DOHH2 (cell line): Measurements from ENCODE around the gene NCAM1.

Experiments used
- H3F3A ChIP-seq: fragments of 200-600 bp; sonication (generic), shearing (Covaris generic); 2 replicates; pipeline ENCODE4 v1.6.0; 2016; ENCODE audit warnings: antibody characterized with exemption, mild to moderate bottlenecking; ENCODE audit not compliant: control insufficient read depth, insufficient read depth
- H3K27ac ChIP-seq: fragments of 200-600 bp; sonication (generic); 2 replicates; pipeline ENCODE4 v1.5.1; 2014; ENCODE audit warnings: low read depth, mild to moderate bottlenecking, low read length, moderate library complexity
- H3K27me3 ChIP-seq: fragments of 200-600 bp; sonication (generic); 2 replicates; pipeline ENCODE4 v1.6.1; 2014; ENCODE audit warnings: mild to moderate bottlenecking, low read length, mixed read lengths; ENCODE audit not compliant: control insufficient read depth
- H3K36me3 ChIP-seq: fragments of 200-600 bp; sonication (generic); 2 replicates; pipeline ENCODE4 v1.6.1; 2014; ENCODE audit warnings: mild to moderate bottlenecking, low read length, moderate library complexity, mixed read lengths; ENCODE audit not compliant: control insufficient read depth
- H3K4me1 ChIP-seq: fragments of 200-600 bp; sonication (generic); 2 replicates; pipeline ENCODE4 v1.6.1; 2014; ENCODE audit warnings: mild to moderate bottlenecking, low read length, mixed read lengths; ENCODE audit not compliant: control insufficient read depth
- H3K4me2 ChIP-seq: fragments of 200-600 bp; sonication (generic); 2 replicates; pipeline ENCODE4 v1.6.0; 2014; ENCODE audit warnings: mild to moderate bottlenecking, low read length, moderate library complexity
- H3K4me3 ChIP-seq: fragments of 200-600 bp; sonication (generic); 2 replicates; pipeline ENCODE4 v1.5.1; 2014; ENCODE audit warnings: mild to moderate bottlenecking, low read length, mixed read lengths
- H3K79me2 ChIP-seq: fragments of 200-600 bp; sonication (generic); 2 replicates; pipeline ENCODE4 v1.6.1; 2014; ENCODE audit warnings: mild to moderate bottlenecking, low read length, mixed read lengths; ENCODE audit not compliant: control insufficient read depth
- H3K9me2 ChIP-seq: fragments of 200-600 bp; sonication (generic); replicated peaks from 2 replicates; pipeline ENCODE4 v1.6.1; 2014; ENCODE audit warnings: mild to moderate bottlenecking, low read length, mixed read lengths; ENCODE audit not compliant: control insufficient read depth
- H3K9me3 ChIP-seq: fragments of 200-600 bp; sonication (generic); 2 replicates; pipeline ENCODE4 v1.6.1; 2014; ENCODE audit warnings: antibody characterized with exemption, low read length, mixed read lengths; ENCODE audit not compliant: control insufficient read depth, insufficient read depth
- H4K20me1 ChIP-seq: fragments of 200-600 bp; sonication (generic); 2 replicates; pipeline ENCODE4 v1.6.0; 2014; ENCODE audit warnings: low read depth, mild to moderate bottlenecking, antibody characterized with exemption, low read length, moderate library complexity; ENCODE audit not compliant: control insufficient read depth, insufficient read depth
- EZH2phosphoT487 ChIP-seq: fragments of 200-600 bp; sonication (generic); IDR thresholded peaks from 2 replicates; pipeline ENCODE4 v1.6.1; 2017; ENCODE audit warnings: borderline replicate concordance, mild to moderate bottlenecking, antibody characterized with exemption, low read length, moderate library complexity, mixed read lengths
- TF ChIP-seq, protein P1 (sequence below): fragments of 200-600 bp; sonication (generic); IDR thresholded peaks from one replicate; pipeline ENCODE4 v1.5.1; 2014; ENCODE audit warnings: antibody characterized with exemption, mild to moderate bottlenecking, low read depth, low read length; ENCODE audit not compliant: poor library complexity, severe bottlenecking

Gene NCAM1

DNA sequence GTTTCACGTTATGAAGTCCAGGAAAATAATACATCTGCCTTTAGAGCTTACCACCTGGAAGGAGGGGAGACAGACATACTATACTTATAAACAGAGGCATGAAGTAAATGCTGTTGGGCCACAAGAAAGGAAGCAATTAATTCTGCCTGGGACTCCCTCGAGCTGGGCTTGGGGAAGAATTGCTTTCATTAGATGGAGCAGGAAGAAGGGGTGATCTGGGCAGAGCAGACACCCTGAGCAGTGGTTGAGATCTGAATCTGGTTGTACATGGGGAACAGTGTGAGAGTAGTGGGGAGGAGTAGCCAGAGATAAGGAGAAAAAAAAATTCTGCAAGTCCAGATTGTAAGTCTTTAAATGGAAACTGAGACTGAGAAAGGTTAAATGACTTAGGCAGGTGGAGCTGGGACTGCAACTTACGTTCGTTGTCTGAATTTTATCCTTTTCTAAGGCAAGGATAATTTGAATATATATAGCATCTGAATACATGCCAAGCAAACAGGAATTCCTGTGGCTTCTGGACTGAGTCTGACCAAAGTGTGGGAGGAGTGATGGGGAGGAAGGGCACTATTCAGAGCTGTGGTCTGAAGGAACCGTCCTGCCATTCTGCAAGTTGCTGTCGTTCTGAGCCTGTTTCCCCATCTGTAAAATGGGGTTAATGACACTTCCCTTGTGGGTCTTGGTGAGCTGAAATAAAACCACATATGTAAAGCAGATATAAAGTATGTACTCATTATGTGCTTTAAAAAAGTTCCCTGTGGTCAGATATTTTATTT lies 7.9 kb downstream of the NCAM1 start:
- Histone ChIP-seq H3K9me2 (no peaks in the 10 kb centered on the region), H3K4me3 (no peak overlapping the region), H3F3A (no peaks in the 10 kb centered on the region), H4K20me1 (no peaks in the 10 kb centered on the region), H3K27me3 (no peaks in the 10 kb centered on the region), H3K9me3 (no peaks in the 10 kb centered on the region), H3K79me2 (no peaks in the 10 kb centered on the region), H3K4me1 (no peaks in the 10 kb centered on the region), H3K27ac (no peak overlapping the region), H3K36me3 (no peaks in the 10 kb centered on the region), H3K4me2 (no peak overlapping the region)
- TF ChIP-seq EZH2phosphoT487, result no peak
- TF ChIP-seq, protein P1, sequence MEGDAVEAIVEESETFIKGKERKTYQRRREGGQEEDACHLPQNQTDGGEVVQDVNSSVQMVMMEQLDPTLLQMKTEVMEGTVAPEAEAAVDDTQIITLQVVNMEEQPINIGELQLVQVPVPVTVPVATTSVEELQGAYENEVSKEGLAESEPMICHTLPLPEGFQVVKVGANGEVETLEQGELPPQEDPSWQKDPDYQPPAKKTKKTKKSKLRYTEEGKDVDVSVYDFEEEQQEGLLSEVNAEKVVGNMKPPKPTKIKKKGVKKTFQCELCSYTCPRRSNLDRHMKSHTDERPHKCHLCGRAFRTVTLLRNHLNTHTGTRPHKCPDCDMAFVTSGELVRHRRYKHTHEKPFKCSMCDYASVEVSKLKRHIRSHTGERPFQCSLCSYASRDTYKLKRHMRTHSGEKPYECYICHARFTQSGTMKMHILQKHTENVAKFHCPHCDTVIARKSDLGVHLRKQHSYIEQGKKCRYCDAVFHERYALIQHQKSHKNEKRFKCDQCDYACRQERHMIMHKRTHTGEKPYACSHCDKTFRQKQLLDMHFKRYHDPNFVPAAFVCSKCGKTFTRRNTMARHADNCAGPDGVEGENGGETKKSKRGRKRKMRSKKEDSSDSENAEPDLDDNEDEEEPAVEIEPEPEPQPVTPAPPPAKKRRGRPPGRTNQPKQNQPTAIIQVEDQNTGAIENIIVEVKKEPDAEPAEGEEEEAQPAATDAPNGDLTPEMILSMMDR, result no peak

DNA sequence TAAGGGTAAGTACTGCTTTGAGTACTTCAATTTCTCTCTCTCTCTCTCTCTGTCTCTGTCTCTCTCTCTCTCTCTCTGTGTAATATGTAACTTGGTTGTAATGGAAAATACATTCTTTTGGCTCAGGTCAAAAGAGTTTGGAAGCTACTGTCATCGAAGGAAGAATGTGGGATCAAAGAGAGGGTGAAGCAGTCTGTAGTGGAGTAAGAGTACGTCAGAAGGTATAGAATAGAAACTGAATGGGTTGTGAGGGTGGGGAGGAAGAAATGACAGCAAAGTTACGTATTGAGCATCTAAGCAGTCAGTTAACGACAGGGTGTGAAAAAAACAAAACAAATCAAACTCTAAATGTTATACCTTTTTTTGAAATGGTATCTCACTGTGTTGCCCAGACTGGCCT lies 10.0 kb downstream of the NCAM1 start:
- Histone ChIP-seq H3K4me3 (no peak overlapping the region), H3K36me3 (no peaks in the 10 kb centered on the region), H3F3A (no peaks in the 10 kb centered on the region), H3K9me3 (no peaks in the 10 kb centered on the region), H3K4me2 (no peak overlapping the region), H3K27me3 (no peaks in the 10 kb centered on the region), H3K9me2 (no peaks in the 10 kb centered on the region), H3K4me1 (no peaks in the 10 kb centered on the region), H4K20me1 (no peaks in the 10 kb centered on the region), H3K79me2 (no peaks in the 10 kb centered on the region), H3K27ac (no peak overlapping the region)
- no peak for TF ChIP-seq EZH2phosphoT487
- TF ChIP-seq, protein P1, result no peak

DNA sequence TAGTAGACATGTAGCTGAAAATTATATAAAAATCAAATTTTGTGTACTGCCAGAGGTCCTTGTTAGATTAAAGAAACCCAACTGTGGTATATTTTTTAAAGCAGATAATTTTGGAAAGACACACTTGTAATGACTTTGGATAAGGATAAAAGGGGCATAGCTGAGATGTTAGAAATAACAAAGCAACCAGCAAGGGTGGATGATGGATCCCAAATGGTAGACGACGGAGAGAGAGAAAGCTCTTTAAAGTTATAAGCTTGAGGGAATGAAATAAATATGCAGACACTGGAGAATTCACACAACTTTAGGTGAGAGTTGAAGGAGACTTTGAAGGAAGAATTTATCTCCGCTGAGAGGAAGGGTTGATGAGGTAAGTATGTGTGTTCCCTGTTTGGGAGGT lies 10.6 kb downstream of the NCAM1 start:
- no peak for TF ChIP-seq EZH2phosphoT487
- TF ChIP-seq, protein P1, result no peak
- Histone ChIP-seq H3K4me1 (no peaks in the 10 kb centered on the region), H3K27ac (no peak overlapping the region), H3K9me3 (no peaks in the 10 kb centered on the region), H3K9me2 (no peaks in the 10 kb centered on the region), H4K20me1 (no peaks in the 10 kb centered on the region), H3K27me3 (no peaks in the 10 kb centered on the region), H3K79me2 (no peaks in the 10 kb centered on the region), H3K4me2 (no peak overlapping the region), H3K36me3 (no peaks in the 10 kb centered on the region), H3K4me3 (no peak overlapping the region), H3F3A (no peaks in the 10 kb centered on the region)
